MM.1S (cell line): ENCODE data around the gene TMPRSS13.

Source experiments
- DNase-seq: peaks from one replicate; pipeline ENCODE4 v3.0.0-alpha.2; 2015
- H2AFZ ChIP-seq: fragments of 300-600 bp; sonication (generic); 2 replicates; pipeline ENCODE4 v1.6.0; 2016; ENCODE audit warnings: antibody characterized with exemption, low read length
- H3F3A ChIP-seq: fragments of 300-600 bp; sonication (generic); 2 replicates; pipeline ENCODE4 v1.6.1; 2016; ENCODE audit warnings: mild to moderate bottlenecking, antibody characterized with exemption, low read length, moderate library complexity, mixed read lengths; ENCODE audit not compliant: insufficient read depth
- H3K27ac ChIP-seq: fragments of 300-600 bp; sonication (generic); 2 replicates; pipeline ENCODE4 v1.5.1; 2016; ENCODE audit warnings: mild to moderate bottlenecking, low read length
- H3K27me3 ChIP-seq: fragments of 300-600 bp; sonication (generic); replicated peaks from 2 replicates; pipeline ENCODE4 v1.6.0; 2016; ENCODE audit warnings: low read length; ENCODE audit not compliant: insufficient read depth
- H3K36me3 ChIP-seq: fragments of 300-600 bp; sonication (generic); replicated peaks from 2 replicates; pipeline ENCODE4 v1.6.1; 2016; ENCODE audit warnings: mild to moderate bottlenecking, low read length, mixed read lengths; ENCODE audit not compliant: insufficient read depth
- H3K4me1 ChIP-seq: fragments of 300-600 bp; sonication (generic); 2 replicates; pipeline ENCODE4 v1.6.1; 2016; ENCODE audit warnings: low read length, mixed read lengths
- H3K4me2 ChIP-seq: fragments of 300-600 bp; sonication (generic); 2 replicates; pipeline ENCODE4 v1.6.0; 2016; ENCODE audit warnings: low read depth, low read length
- H3K4me3 ChIP-seq: fragments of 300-600 bp; sonication (generic); 2 replicates; pipeline ENCODE4 v1.5.1; 2016; ENCODE audit warnings: low read length, mixed read lengths
- H3K79me2 ChIP-seq: fragments of 300-600 bp; sonication (generic); 2 replicates; pipeline ENCODE4 v1.6.1; 2016; ENCODE audit warnings: mixed run types, low read length, mixed read lengths
- H3K9ac ChIP-seq: fragments of 300-600 bp; sonication (generic); 2 replicates; pipeline ENCODE4 v1.6.1; 2016; ENCODE audit warnings: low read length, mixed read lengths
- H3K9me2 ChIP-seq: fragments of 300-600 bp; sonication (generic); replicated peaks from 2 replicates; pipeline ENCODE4 v1.6.1; 2016; ENCODE audit warnings: mild to moderate bottlenecking, low read length, mixed read lengths; ENCODE audit not compliant: insufficient read depth
- H3K9me3 ChIP-seq: fragments of 300-600 bp; sonication (generic); replicated peaks from 2 replicates; pipeline ENCODE4 v1.6.1; 2016; ENCODE audit warnings: mild to moderate bottlenecking, low read length, mixed read lengths; ENCODE audit not compliant: insufficient read depth
- H4K20me1 ChIP-seq: fragments of 300-600 bp; sonication (generic); 2 replicates; pipeline ENCODE4 v1.6.1; 2016; ENCODE audit warnings: mild to moderate bottlenecking, low read length, moderate library complexity, mixed read lengths; ENCODE audit not compliant: insufficient read depth
- CTCF ChIP-seq: fragments of 300-600 bp; sonication (generic); IDR thresholded peaks from 2 replicates; pipeline ENCODE4 v1.5.1; 2016; ENCODE audit warnings: antibody characterized with exemption, low read length, mixed read lengths
- EZH2 ChIP-seq: fragments of 300-600 bp; sonication (generic); optimal IDR thresholded peaks from 2 replicates; pipeline ENCODE3; 2017; ENCODE audit warnings: low read depth, mild to moderate bottlenecking, antibody characterized with exemption, low read length, mixed read lengths
- EZH2phosphoT487 ChIP-seq: fragments of 300-600 bp; sonication (generic); IDR thresholded peaks from 2 replicates; pipeline ENCODE4 v1.6.1; 2018; ENCODE audit warnings: antibody characterized with exemption, low read length

TMPRSS13 gene

GRCh38 chr11:117881217-117881616, 48.0 kb downstream of the TMPRSS13 start:
- no peaks in the 10 kb centered on the region for H3K79me2 ChIP-seq
- H3K27me3 ChIP-seq = peaks cover 77% of the 10 kb centered on the region

GRCh38 chr11:117879516-117880480, 49.4 kb downstream of the TMPRSS13 start:
- Histone ChIP-seq H3K9me2 (no peaks in the 10 kb centered on the region), H3K9me3 (no peaks in the 10 kb centered on the region), H3K79me2 (no peaks in the 10 kb centered on the region), H3K4me1 (no peaks in the 10 kb centered on the region), H3K27me3 (peaks cover 89% of the 10 kb centered on the region), H3K4me2 (no peak overlapping the region), H3K9ac (no peak overlapping the region), H3K36me3 (no peaks in the 10 kb centered on the region), H2AFZ (no peak overlapping the region), H4K20me1 (no peaks in the 10 kb centered on the region), H3K4me3 (no peak overlapping the region), H3F3A (no peaks in the 10 kb centered on the region), H3K27ac (no peak overlapping the region)
- no peak for DNase-seq
- TF ChIP-seq CTCF (no peak), EZH2 (no peak), EZH2phosphoT487 (no peak)

More at GRCh38 chr11:117881217-117881616, 48.0 kb downstream of the TMPRSS13 start:
- TF ChIP-seq EZH2phosphoT487 (no peak), CTCF (no peak), EZH2 (no peak)
- Histone ChIP-seq H3K4me1 (no peaks in the 10 kb centered on the region), H3K9me3 (no peaks in the 10 kb centered on the region), H2AFZ (no peak overlapping the region), H3K9ac (no peak overlapping the region), H3K27ac (no peak overlapping the region), H3K4me3 (no peak overlapping the region), H3K4me2 (no peak overlapping the region), H4K20me1 (no peaks in the 10 kb centered on the region), H3K9me2 (no peaks in the 10 kb centered on the region), H3K36me3 (no peaks in the 10 kb centered on the region), H3F3A (no peaks in the 10 kb centered on the region)
- DNase-seq = no peak

DNA sequence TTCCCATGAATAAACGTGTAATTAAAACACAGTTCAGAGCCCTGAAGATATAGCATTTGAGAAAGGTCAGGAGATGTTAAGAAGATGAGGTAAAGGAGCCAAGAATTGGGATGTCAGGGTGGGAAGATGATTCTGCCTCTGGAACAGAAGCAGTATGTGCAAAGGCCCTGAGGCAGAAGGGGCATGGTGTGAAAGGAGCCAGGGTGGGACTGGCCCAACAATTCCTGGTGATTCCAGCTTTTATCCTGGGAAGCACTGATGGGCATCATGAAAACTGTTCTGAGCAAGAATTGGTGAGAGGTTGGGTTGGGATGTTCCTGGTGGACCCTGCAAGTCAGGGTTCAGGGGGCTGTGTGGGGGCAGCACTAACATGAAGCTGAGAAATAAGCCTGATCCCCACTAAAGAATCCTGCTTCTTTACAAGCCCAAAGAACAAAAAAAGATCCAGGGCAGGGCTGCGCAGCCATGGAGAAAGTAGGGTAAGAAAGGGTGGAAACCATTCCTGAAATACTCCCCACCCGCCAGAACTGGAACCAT, 50.2 kb downstream of the TMPRSS13 start:
- Histone ChIP-seq H3K36me3 (no peaks in the 10 kb centered on the region), H3K27ac (no peak overlapping the region), H3F3A (no peaks in the 10 kb centered on the region), H3K9me3 (no peaks in the 10 kb centered on the region), H2AFZ (no peak overlapping the region), H3K4me3 (no peak overlapping the region), H4K20me1 (no peaks in the 10 kb centered on the region; the same call in 1 of the 2 replicates), H3K4me1 (no peaks in the 10 kb centered on the region), H3K27me3 (peaks cover 95% of the 10 kb centered on the region), H3K79me2 (no peaks in the 10 kb centered on the region), H3K9me2 (no peaks in the 10 kb centered on the region), H3K4me2 (no peak overlapping the region), H3K9ac (no peak overlapping the region)
- no peak for TF ChIP-seq CTCF
- TF ChIP-seq EZH2phosphoT487 = no peak
- TF ChIP-seq EZH2 = no peak
- DNase-seq = no peak
